HG03103 (cell line): ENCODE data around the gene ACTR6.
"Not testable (repeated sequence)": the region's sequence is repeated elsewhere in the genome, so short reads cannot be mapped to it uniquely, and the experiment has no call there.

Experiments used
- ATAC-seq: cut with Tn5 transposase; IDR thresholded peaks from one replicate; pipeline ENCODE4 v1.9.1; 2021; ENCODE audit warnings: low read depth; ENCODE audit not compliant: unreplicated experiment

ACTR6 gene

GRCh38 chr12:100216337-100216736, 15.7 kb downstream of the ACTR6 start:
- no peak for ATAC-seq

- ATAC-seq: no peak
Measured at GRCh38 chr12:100219328-100220109, 18.9 kb downstream of the ACTR6 start.

- ATAC-seq: no peak
Measured at GRCh38 chr12:100221523-100221922, 20.9 kb downstream of the ACTR6 start.

GRCh38 chr12:100222173-100222572, 21.6 kb downstream of the ACTR6 start:
- not testable (repeated sequence) for ATAC-seq

GRCh38 chr12:100225491-100225890, 24.9 kb downstream of the ACTR6 start:
- no peak for ATAC-seq

GRCh38 chr12:100229036-100229635, 28.5 kb downstream of the ACTR6 start:
- no peak for ATAC-seq

GRCh38 chr12:100229876-100230275, 29.3 kb downstream of the ACTR6 start:
- no peak for ATAC-seq

- ATAC-seq: not testable (repeated sequence)
Measured at GRCh38 chr12:100231873-100232272, 31.3 kb downstream of the ACTR6 start.

GRCh38 chr12:100234166-100234565, 33.6 kb downstream of the ACTR6 start:
- ATAC-seq: no peak

- ATAC-seq: peak; percentile 69
Measured at GRCh38 chr12:100234591-100235304, 34.1 kb downstream of the ACTR6 start.

GRCh38 chr12:100238801-100239200, 38.2 kb downstream of the ACTR6 start:
- no peak for ATAC-seq

GRCh38 chr12:100239589-100239988, 39.0 kb downstream of the ACTR6 start:
- no peak for ATAC-seq

- ATAC-seq: no peak
Measured at GRCh38 chr12:100243137-100243536, 42.5 kb downstream of the ACTR6 start.

- no peak for ATAC-seq
Measured at GRCh38 chr12:100247765-100248164, 47.1 kb downstream of the ACTR6 start.

- ATAC-seq: no peak
Measured at GRCh38 chr12:100248886-100249285, 48.3 kb downstream of the ACTR6 start.

GRCh38 chr12:100249941-100250340, 49.3 kb downstream of the ACTR6 start:
- no peak for ATAC-seq

GRCh38 chr12:100251917-100252316, 51.3 kb downstream of the ACTR6 start:
- no peak for ATAC-seq

- ATAC-seq: no peak
Measured at GRCh38 chr12:100253437-100253836, 52.8 kb downstream of the ACTR6 start.

GRCh38 chr12:100254876-100255275, 54.3 kb downstream of the ACTR6 start:
- no peak for ATAC-seq

- ATAC-seq: no peak
Measured at GRCh38 chr12:100258127-100258526, 57.5 kb downstream of the ACTR6 start.

GRCh38 chr12:100263131-100263530, 62.5 kb downstream of the ACTR6 start:
- ATAC-seq: no peak
